Measurements from ENCODE around the gene EEF1B2.

GRCh38 chr2:206193671-206194357 lies 34.1 kb downstream of the EEF1B2 start:
- TF ChIP-seq ATF3 (CRISPR knock-in tag; conservative IDR thresholded peaks at IDR 0.05) = no peak
- TF ChIP-seq PREB (CRISPR knock-in tag; IDR thresholded peaks at IDR 0.05; ENCODE audit: borderline replicate concordance) = no peak
- no peak for TF ChIP-seq TEAD4 (CRISPR knock-in tag; IDR thresholded peaks at IDR 0.05)
- no peak for TF ChIP-seq CTCF (IDR thresholded peaks at IDR 0.05)
- TF ChIP-seq CREM (CRISPR knock-in tag; IDR thresholded peaks at IDR 0.05) = no peak
- TF ChIP-seq ATF2 (CRISPR knock-in tag; IDR thresholded peaks at IDR 0.05; ENCODE audit: borderline replicate concordance, low read depth) = no peak
- no peak for TF ChIP-seq FOXP4 (CRISPR knock-in tag; IDR thresholded peaks at IDR 0.05)
- TF ChIP-seq ZBTB21 (CRISPR knock-in tag; IDR thresholded peaks at IDR 0.05; ENCODE audit: borderline replicate concordance) = no peak
- TF ChIP-seq USF2 (CRISPR knock-in tag; IDR thresholded peaks at IDR 0.05) = no peak
- no peak for TF ChIP-seq IRF1 (CRISPR knock-in tag; IDR thresholded peaks at IDR 0.05)
- TF ChIP-seq ATF6 (CRISPR knock-in tag; IDR thresholded peaks at IDR 0.05) = no peak
- no peak for TF ChIP-seq CBFB (CRISPR knock-in tag; IDR thresholded peaks at IDR 0.05; ENCODE audit: low read depth)
- TF ChIP-seq MAX (CRISPR knock-in tag; IDR thresholded peaks at IDR 0.05) = no peak

Data from WTC11 (cell line).